Keratinocyte (primary cell): Measurements from ENCODE around the gene STRN4. TPM values are rescaled to one million over a fixed set of nuclear protein-coding genes. Genes with fewer than 3 reads are reported as not detected.

ENCODE experiments used
- DNase-seq: peaks from one replicate; pipeline ENCODE4 v3.0.0-alpha.2; 2011; ENCODE audit warnings: low read depth, missing footprints, low spot score
- FAIRE-seq: peaks from 2 replicates; lab custom pipeline; 2011; peaks lifted over from hg19 to GRCh38; lab: Jason Lieb, UNC
- H2AFZ ChIP-seq: 2 replicates; pipeline ENCODE4 v1.6.0; 2012; ENCODE audit warnings: low read length, control low read depth, inconsistent platforms; ENCODE audit not compliant: control insufficient read depth
- H3K27ac ChIP-seq: 2 replicates; pipeline ENCODE4 v1.5.1; 2011; ENCODE audit warnings: low read length; ENCODE audit not compliant: control insufficient read depth, insufficient read depth
- H3K27me3 ChIP-seq: 3 replicates; pipeline ENCODE4 v1.6.0; 2011; ENCODE audit warnings: low read length; ENCODE audit not compliant: control insufficient read depth, insufficient read depth; ENCODE audit errors: extremely low read depth
- H3K36me3 ChIP-seq, 2 experiments: 2 replicates in 1 of 2; 3 replicates in 1 of 2; pipeline ENCODE4 v1.5.1; 2011; ENCODE audit warnings: low read length in 2 of 2, mild to moderate bottlenecking in 1 of 2; ENCODE audit not compliant: control insufficient read depth in 2 of 2, insufficient read depth in 2 of 2; ENCODE audit errors: extremely low read depth in 1 of 2
- H3K4me1 ChIP-seq: 3 replicates; pipeline ENCODE4 v1.5.1; 2011; ENCODE audit warnings: low read length; ENCODE audit not compliant: control insufficient read depth, insufficient read depth; ENCODE audit errors: extremely low read depth
- H3K4me2 ChIP-seq: 3 replicates; pipeline ENCODE4 v1.6.0; 2011; ENCODE audit warnings: low read depth, low read length; ENCODE audit not compliant: control insufficient read depth, insufficient read depth; ENCODE audit errors: extremely low read depth
- H3K4me3 ChIP-seq, 3 experiments: fragments of 200-600 bp in 1 of 3; sonication (generic) in 1 of 3; 2 replicates in 2 of 3; 3 replicates in 1 of 3; pipeline ENCODE4 v1.5.1; 2011 to 2016; ENCODE audit warnings: low read length in 3 of 3, mild to moderate bottlenecking in 3 of 3, control low read depth in 2 of 3, inconsistent platforms in 1 of 3, low read depth in 1 of 3, mixed read lengths in 1 of 3, mixed run types in 1 of 3, moderate library complexity in 1 of 3; ENCODE audit not compliant: control insufficient read depth in 2 of 3, insufficient read depth in 2 of 3; ENCODE audit errors: extremely low read depth in 1 of 3
- H3K79me2 ChIP-seq: 2 replicates; pipeline ENCODE4 v1.6.0; 2012; ENCODE audit warnings: low read length; ENCODE audit not compliant: control insufficient read depth, insufficient read depth
- H3K9ac ChIP-seq: 3 replicates; pipeline ENCODE4 v1.6.0; 2011; ENCODE audit warnings: low read length; ENCODE audit not compliant: control insufficient read depth, insufficient read depth; ENCODE audit errors: extremely low read depth
- H3K9me1 ChIP-seq: 3 replicates; pipeline ENCODE4 v1.6.0; 2011; ENCODE audit warnings: low read length; ENCODE audit not compliant: control insufficient read depth, insufficient read depth; ENCODE audit errors: extremely low read depth
- H3K9me3 ChIP-seq: 2 replicates; pipeline ENCODE4 v1.5.1; 2012; ENCODE audit warnings: low read depth, low read length; ENCODE audit not compliant: control insufficient read depth
- H4K20me1 ChIP-seq: 3 replicates; pipeline ENCODE4 v1.6.0; 2011; ENCODE audit warnings: low read length; ENCODE audit not compliant: control insufficient read depth, insufficient read depth; ENCODE audit errors: extremely low read depth
- EZH2 ChIP-seq: IDR thresholded peaks from one replicate; pipeline ENCODE4 v1.6.1; 2012; ENCODE audit warnings: inconsistent platforms, mild to moderate bottlenecking, low read length, moderate library complexity
- dilution Hi-C: fragments of 300-500 bp; cut with MboI; formaldehyde crosslinking; loops from one replicate; pipeline ENCODE4 v1.7.0; 2020; ENCODE audit warnings: low sequenced_read_pairs; ENCODE audit not compliant: extremely low pct_ligation_motif_present
- polyA plus RNA-seq, 5 experiments: library from polyadenylated mRNA; depleted of rRNA in 3 of 5; stranded (reverse) in 3 of 5; stranded (forward) in 1 of 5; unstranded in 1 of 5; fragments of >200 nt; gene quantifications; 1 replicate in 1 of 5; 2 replicates in 3 of 5; 3 replicates in 1 of 5; pipeline versions ENCODE4 v1.2.1 to v1.2.3, GENCODE V29; 2011 to 2012; ENCODE audit warnings: missing spikeins in 2 of 5, low read depth in 1 of 5, low replicate concordance in 1 of 5
- small RNA-seq, 3 experiments: library from RNA; depleted of rRNA; stranded (forward); fragments of <200 nt; gene quantifications; one replicate each; pipeline ENCODE3, GENCODE V24; 2012; ENCODE audit warnings: low read depth in 3 of 3, low replicate concordance in 1 of 3; ENCODE audit not compliant: insufficient read length in 3 of 3
- TF ChIP-seq, protein P1 (sequence below), 3 experiments: IDR thresholded peaks in 1 of 3; conservative IDR thresholded peaks in 1 of 3; optimal IDR thresholded peaks in 1 of 3; 2 replicates in 2 of 3; 3 replicates in 1 of 3; pipeline versions ENCODE3 to v1.5.1; 2011; ENCODE audit warnings: low read length in 3 of 3, mild to moderate bottlenecking in 3 of 3, moderate library complexity in 2 of 3, control low read depth in 1 of 3, inconsistent platforms in 1 of 3; ENCODE audit not compliant: insufficient read depth in 2 of 3; ENCODE audit errors: extremely low read depth in 1 of 3

STRN4 gene
- polyA plus RNA-seq, 1 donor (not counting 4 experiments of a cell fraction or from before 2014, with no cell fraction given), result 37.3 TPM

DNA sequence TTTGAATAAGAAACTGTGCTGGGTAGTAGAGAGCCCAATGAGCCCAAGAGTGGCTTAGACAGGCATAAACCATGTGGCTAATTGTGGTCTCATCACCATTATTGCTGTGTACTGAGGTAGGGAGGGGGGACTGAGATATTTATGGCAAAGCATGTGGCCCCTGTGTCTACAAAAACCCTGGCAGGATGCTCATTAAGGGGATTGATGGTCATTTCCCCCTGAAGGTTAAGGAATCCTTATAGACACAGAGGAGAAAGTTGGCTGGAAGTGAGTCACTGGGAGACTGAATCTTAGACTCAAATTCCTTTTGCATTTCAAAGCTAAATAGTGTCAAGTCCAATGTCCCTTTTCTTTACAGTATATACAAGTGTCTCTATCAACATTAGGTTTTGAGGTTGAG is 75.4 kb downstream of the STRN4 start:
- peaks cover 10 to 14% of the 10 kb centered on the region in 2 experiments for H3K36me3 ChIP-seq
- no peak for DNase-seq
- no peaks in the 10 kb centered on the region for H3K9me1 ChIP-seq
- H3K9ac ChIP-seq, result no peak overlapping the region
- TF ChIP-seq, protein P1, sequence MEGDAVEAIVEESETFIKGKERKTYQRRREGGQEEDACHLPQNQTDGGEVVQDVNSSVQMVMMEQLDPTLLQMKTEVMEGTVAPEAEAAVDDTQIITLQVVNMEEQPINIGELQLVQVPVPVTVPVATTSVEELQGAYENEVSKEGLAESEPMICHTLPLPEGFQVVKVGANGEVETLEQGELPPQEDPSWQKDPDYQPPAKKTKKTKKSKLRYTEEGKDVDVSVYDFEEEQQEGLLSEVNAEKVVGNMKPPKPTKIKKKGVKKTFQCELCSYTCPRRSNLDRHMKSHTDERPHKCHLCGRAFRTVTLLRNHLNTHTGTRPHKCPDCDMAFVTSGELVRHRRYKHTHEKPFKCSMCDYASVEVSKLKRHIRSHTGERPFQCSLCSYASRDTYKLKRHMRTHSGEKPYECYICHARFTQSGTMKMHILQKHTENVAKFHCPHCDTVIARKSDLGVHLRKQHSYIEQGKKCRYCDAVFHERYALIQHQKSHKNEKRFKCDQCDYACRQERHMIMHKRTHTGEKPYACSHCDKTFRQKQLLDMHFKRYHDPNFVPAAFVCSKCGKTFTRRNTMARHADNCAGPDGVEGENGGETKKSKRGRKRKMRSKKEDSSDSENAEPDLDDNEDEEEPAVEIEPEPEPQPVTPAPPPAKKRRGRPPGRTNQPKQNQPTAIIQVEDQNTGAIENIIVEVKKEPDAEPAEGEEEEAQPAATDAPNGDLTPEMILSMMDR (optimal IDR thresholded peaks at IDR 0.05 in 1 of 3, IDR thresholded peaks at IDR 0.05 in 1 of 3, conservative IDR thresholded peaks at IDR 0.05 in 1 of 3; ENCODE audit: extremely low read depth in 1 of 3, insufficient read depth in 2 of 3, low read length in 3 of 3), result no peak
- no peak for TF ChIP-seq EZH2
- H2AFZ ChIP-seq, result no peak overlapping the region
- no peak overlapping the region for H3K4me3 ChIP-seq
- no peak overlapping the region for H3K27ac ChIP-seq
- no peaks in the 10 kb centered on the region for H3K27me3 ChIP-seq
- H3K4me1 ChIP-seq, result no peaks in the 10 kb centered on the region
- H3K79me2 ChIP-seq, result no peaks in the 10 kb centered on the region
- H3K4me2 ChIP-seq, result no peak overlapping the region
- dilution Hi-C loops, result no loop called here
- H3K9me3 ChIP-seq, result no peaks in the 10 kb centered on the region
- FAIRE-seq, result no peak
- no peaks in the 10 kb centered on the region for H4K20me1 ChIP-seq

Small RNA genes lying within 50 kb of the gene (small RNA-seq; reads per million reads assigned to genes)
- gene MIR320E (0 reads per million in 3 experiments), gene RF00019 (0 reads per million in 3 experiments), gene RN7SL364P (0 reads per million in 3 experiments)

Other genes starting within 250 kb of the STRN4 start
- 245 to 556 TPM (median 411 TPM) in 3 replicates for gene CALM3, start 145.1 kb downstream of the STRN4 start, polyA plus RNA-seq
- 0.08 TPM in 1 of 3 replicates, not detected in the others for gene PTGIR, start 121.4 kb downstream of the STRN4 start, polyA plus RNA-seq
- gene GNG8, start 110.2 kb downstream of the STRN4 start, polyA plus RNA-seq, result not detected in 3 replicates
- 0.03 to 0.14 TPM (median 0.04 TPM) in 3 replicates for gene DACT3, start 85.3 kb downstream of the STRN4 start, polyA plus RNA-seq
- 9.9 to 29.0 TPM (median 13.4 TPM) in 3 replicates for gene PRKD2, start 29.3 kb downstream of the STRN4 start, polyA plus RNA-seq
- gene FKRP, start 393 bp downstream of the STRN4 start, polyA plus RNA-seq, result 6.1 to 12.6 TPM (median 6.1 TPM) in 3 replicates
- gene SLC1A5, start 42.1 kb upstream of the STRN4 start, polyA plus RNA-seq, result 74.8 to 137 TPM (median 90.4 TPM) in 3 replicates
- 183 to 218 TPM (median 192 TPM) in 3 replicates for gene AP2S1, start 104.4 kb upstream of the STRN4 start, polyA plus RNA-seq
- 14.3 to 21.7 TPM (median 19.5 TPM) in 3 replicates for gene ARHGAP35, start 114.5 kb upstream of the STRN4 start, polyA plus RNA-seq